ENCODE measurements around the gene ELMO1.
"Not testable (repeated sequence)": the region's sequence is repeated elsewhere in the genome, so short reads cannot be mapped to it uniquely, and the experiment has no call there.

Gene ELMO1

GRCh38 chr7:36979810-36980248 lies 468.8 kb downstream of the ELMO1 start:
- Histone ChIP-seq H3K9me3 (ENCODE audit: low read length) (no peaks in the 10 kb centered on the region), H3K4me3 (ENCODE audit: low read length) (no peak overlapping the region), H3K36me3 (ENCODE audit: insufficient read depth, low read length) (peaks cover 2% of the 10 kb centered on the region), H3K4me1 (ENCODE audit: insufficient read depth, low read length) (peaks cover 19% of the 10 kb centered on the region), H3K27me3 (ENCODE audit: insufficient read depth, low read length) (no peaks in the 10 kb centered on the region), H2AFZ (ENCODE audit: low read depth, low read length) (no peak overlapping the region)

- peaks cover 6% of the 10 kb centered on the region for H3K4me1 ChIP-seq (ENCODE audit: insufficient read depth, low read length)
- H3K36me3 ChIP-seq (ENCODE audit: insufficient read depth, low read length) = peaks cover 3% of the 10 kb centered on the region
- H3K9me3 ChIP-seq (ENCODE audit: low read length) = no peaks in the 10 kb centered on the region
- no peak overlapping the region for H3K4me3 ChIP-seq (ENCODE audit: low read length)
- H2AFZ ChIP-seq (ENCODE audit: low read depth, low read length) = no peak overlapping the region
- no peaks in the 10 kb centered on the region for H3K27me3 ChIP-seq (ENCODE audit: insufficient read depth, low read length)
These were observed 470.2 kb downstream of the ELMO1 start for GRCh38 chr7:36978461-36978860.

GRCh38 chr7:36977878-36978277 lies 470.8 kb downstream of the ELMO1 start:
- Histone ChIP-seq H3K27me3 (ENCODE audit: insufficient read depth, low read length) (no peaks in the 10 kb centered on the region), H3K4me3 (ENCODE audit: low read length) (no peak overlapping the region), H3K36me3 (ENCODE audit: insufficient read depth, low read length) (peaks cover 3% of the 10 kb centered on the region), H3K9me3 (ENCODE audit: low read length) (no peaks in the 10 kb centered on the region), H2AFZ (ENCODE audit: low read depth, low read length) (no peak overlapping the region), H3K4me1 (ENCODE audit: insufficient read depth, low read length) (peaks cover 2% of the 10 kb centered on the region)

- H3K4me1 ChIP-seq (ENCODE audit: insufficient read depth, low read length); H3K27me3 ChIP-seq (ENCODE audit: insufficient read depth, low read length); H3K36me3 ChIP-seq (ENCODE audit: insufficient read depth, low read length); H2AFZ ChIP-seq (ENCODE audit: low read depth, low read length); H3K9me3 ChIP-seq (ENCODE audit: low read length); H3K4me3 ChIP-seq (ENCODE audit: low read length): not testable (repeated sequence)
These were observed 475.1 kb downstream of the ELMO1 start for GRCh38 chr7:36973534-36973933.

- Histone ChIP-seq H3K9me3 (ENCODE audit: low read length) (no peaks in the 10 kb centered on the region), H2AFZ (ENCODE audit: low read depth, low read length) (no peak overlapping the region), H3K27me3 (ENCODE audit: insufficient read depth, low read length) (no peaks in the 10 kb centered on the region), H3K4me3 (ENCODE audit: low read length) (no peak overlapping the region), H3K36me3 (ENCODE audit: insufficient read depth, low read length) (peaks cover 3% of the 10 kb centered on the region), H3K4me1 (ENCODE audit: insufficient read depth, low read length) (peaks cover 3% of the 10 kb centered on the region)
These were observed 476.5 kb downstream of the ELMO1 start for GRCh38 chr7:36972140-36972518.

GRCh38 chr7:36971515-36972139 lies 477.0 kb downstream of the ELMO1 start:
- H3K4me1 ChIP-seq (ENCODE audit: insufficient read depth, low read length) = peaks cover 3% of the 10 kb centered on the region
- H3K9me3 ChIP-seq (ENCODE audit: low read length) = no peaks in the 10 kb centered on the region
- H2AFZ ChIP-seq (ENCODE audit: low read depth, low read length) = no peak overlapping the region
- no peak overlapping the region for H3K4me3 ChIP-seq (ENCODE audit: low read length)
- peaks cover 3% of the 10 kb centered on the region for H3K36me3 ChIP-seq (ENCODE audit: insufficient read depth, low read length)
- H3K27me3 ChIP-seq (ENCODE audit: insufficient read depth, low read length) = no peaks in the 10 kb centered on the region

- Histone ChIP-seq H2AFZ (ENCODE audit: low read depth, low read length) (no peak overlapping the region), H3K4me3 (ENCODE audit: low read length) (no peak overlapping the region), H3K27me3 (ENCODE audit: insufficient read depth, low read length) (no peaks in the 10 kb centered on the region), H3K9me3 (ENCODE audit: low read length) (no peaks in the 10 kb centered on the region), H3K36me3 (ENCODE audit: insufficient read depth, low read length) (peaks cover 3% of the 10 kb centered on the region), H3K4me1 (ENCODE audit: insufficient read depth, low read length) (peaks cover 3% of the 10 kb centered on the region)
These were observed 477.8 kb downstream of the ELMO1 start for GRCh38 chr7:36970551-36971514.

- Histone ChIP-seq H3K9me3 (ENCODE audit: low read length) (no peaks in the 10 kb centered on the region), H2AFZ (ENCODE audit: low read depth, low read length) (no peak overlapping the region), H3K4me1 (ENCODE audit: insufficient read depth, low read length) (peaks cover 3% of the 10 kb centered on the region)
These were observed 479.3 kb downstream of the ELMO1 start for GRCh38 chr7:36969376-36969775.

GRCh38 chr7:36967387-36967786 lies 481.3 kb downstream of the ELMO1 start:
- no peak overlapping the region for H3K4me3 ChIP-seq (ENCODE audit: low read length)
- no peaks in the 10 kb centered on the region for H3K36me3 ChIP-seq (ENCODE audit: insufficient read depth, low read length)
- peaks cover 3% of the 10 kb centered on the region for H3K4me1 ChIP-seq (ENCODE audit: insufficient read depth, low read length)
- no peaks in the 10 kb centered on the region for H3K9me3 ChIP-seq (ENCODE audit: low read length)
- no peaks in the 10 kb centered on the region for H3K27me3 ChIP-seq (ENCODE audit: insufficient read depth, low read length)
- H2AFZ ChIP-seq (ENCODE audit: low read depth, low read length) = no peak overlapping the region

More at GRCh38 chr7:36969376-36969775, 479.3 kb downstream of the ELMO1 start:
- Histone ChIP-seq H3K4me3 (ENCODE audit: low read length) (no peak overlapping the region), H3K27me3 (ENCODE audit: insufficient read depth, low read length) (no peaks in the 10 kb centered on the region), H3K36me3 (ENCODE audit: insufficient read depth, low read length) (no peaks in the 10 kb centered on the region)

- H2AFZ ChIP-seq (ENCODE audit: low read depth, low read length) = no peak overlapping the region
- no peaks in the 10 kb centered on the region for H3K36me3 ChIP-seq (ENCODE audit: insufficient read depth, low read length)
- H3K4me3 ChIP-seq (ENCODE audit: low read length) = no peak overlapping the region
- no peaks in the 10 kb centered on the region for H3K9me3 ChIP-seq (ENCODE audit: low read length)
- peaks cover 7% of the 10 kb centered on the region for H3K4me1 ChIP-seq (ENCODE audit: insufficient read depth, low read length)
- H3K27me3 ChIP-seq (ENCODE audit: insufficient read depth, low read length) = no peaks in the 10 kb centered on the region
These were observed 482.0 kb downstream of the ELMO1 start for GRCh38 chr7:36966636-36967035.

- Histone ChIP-seq H3K36me3 (ENCODE audit: insufficient read depth, low read length) (no peaks in the 10 kb centered on the region), H2AFZ (ENCODE audit: low read depth, low read length) (no peak overlapping the region), H3K9me3 (ENCODE audit: low read length) (no peaks in the 10 kb centered on the region), H3K4me3 (ENCODE audit: low read length) (no peak overlapping the region), H3K27me3 (ENCODE audit: insufficient read depth, low read length) (no peaks in the 10 kb centered on the region), H3K4me1 (ENCODE audit: insufficient read depth, low read length) (peaks cover 8% of the 10 kb centered on the region)
These were observed 482.6 kb downstream of the ELMO1 start for GRCh38 chr7:36966039-36966438.

- Histone ChIP-seq H3K4me3 (ENCODE audit: low read length) (no peak overlapping the region), H3K36me3 (ENCODE audit: insufficient read depth, low read length) (no peaks in the 10 kb centered on the region)
These were observed 483.0 kb downstream of the ELMO1 start for GRCh38 chr7:36965625-36966024.

GRCh38 chr7:36964297-36964696 lies 484.4 kb downstream of the ELMO1 start:
- Histone ChIP-seq H3K9me3 (ENCODE audit: low read length) (no peaks in the 10 kb centered on the region), H2AFZ (ENCODE audit: low read depth, low read length) (no peak overlapping the region), H3K4me3 (ENCODE audit: low read length) (no peak overlapping the region), H3K36me3 (ENCODE audit: insufficient read depth, low read length) (no peaks in the 10 kb centered on the region), H3K4me1 (ENCODE audit: insufficient read depth, low read length) (peaks cover 8% of the 10 kb centered on the region), H3K27me3 (ENCODE audit: insufficient read depth, low read length) (no peaks in the 10 kb centered on the region)

More at GRCh38 chr7:36965625-36966024, 483.0 kb downstream of the ELMO1 start:
- Histone ChIP-seq H3K27me3 (ENCODE audit: insufficient read depth, low read length) (no peaks in the 10 kb centered on the region), H3K9me3 (ENCODE audit: low read length) (no peaks in the 10 kb centered on the region), H2AFZ (ENCODE audit: low read depth, low read length) (no peak overlapping the region), H3K4me1 (ENCODE audit: insufficient read depth, low read length) (peaks cover 8% of the 10 kb centered on the region)
